Measurements from ENCODE around the gene CCDC83.

- TF ChIP-seq CTCF (IDR thresholded peaks at IDR 0.05) (no peak), EZH2 (IDR thresholded peaks at IDR 0.05) (no peak), EZH2phosphoT487 (IDR thresholded peaks at IDR 0.05) (no peak)
Measured at GRCh38 chr11:85866137-85866827, 11.1 kb downstream of the CCDC83 start.

All from neural progenitor cell (in vitro differentiated cells).